Urinary bladder (tissue), 4 donors: ENCODE measurements around the gene RAD9A. TPM values are rescaled to one million over a fixed set of nuclear protein-coding genes. Genes with fewer than 3 reads are reported as not detected.
"Not testable (repeated sequence)": the region's sequence is repeated elsewhere in the genome, so short reads cannot be mapped to it uniquely, and the experiment has no call there.

Experiments used
- DNase-seq: peaks from one replicate; pipeline ENCODE4 v3.0.0-alpha.2; 2015; ENCODE audit errors: extremely low spot score
- H3K27ac ChIP-seq: one replicate; pipeline ENCODE4 v1.5.1; 2013; ENCODE audit warnings: low read depth, mild to moderate bottlenecking, moderate library complexity
- H3K36me3 ChIP-seq: one replicate; pipeline ENCODE4 v1.6.1; 2013; ENCODE audit warnings: mild to moderate bottlenecking, moderate library complexity; ENCODE audit not compliant: insufficient read depth
- H3K4me1 ChIP-seq: one replicate; pipeline ENCODE4 v1.6.1; 2013; ENCODE audit warnings: mild to moderate bottlenecking, moderate library complexity; ENCODE audit not compliant: insufficient read depth
- H3K4me3 ChIP-seq: one replicate; pipeline ENCODE4 v1.5.1; 2013; ENCODE audit warnings: low read depth, low read length
- WGBS: extraction: QIAGEN DNeasy Blood & Tissue Kit; methylation state at CpG from one replicate; pipeline ENCODE4 v1.1.7; 2013; 5-methylcytosine and 5-hydroxymethylcytosine counted together
- polyA plus RNA-seq: library from polyadenylated mRNA; stranded (reverse); fragments of 200-250 nt; gene quantifications from one replicate; pipeline ENCODE4 v1.2.3, GENCODE V29; 2013
- total RNA-seq: library from RNA; depleted of rRNA; stranded (reverse); fragments of >200 nt; gene quantifications from one replicate; pipeline ENCODE4 v1.2.3, GENCODE V29; 2014
- donor health status: healthy with polysubstance abuse.
- donor health status: healthy.

RAD9A gene
- total and polyA plus RNA-seq, 2 donors, result 7.5 to 16.9 TPM

DNA sequence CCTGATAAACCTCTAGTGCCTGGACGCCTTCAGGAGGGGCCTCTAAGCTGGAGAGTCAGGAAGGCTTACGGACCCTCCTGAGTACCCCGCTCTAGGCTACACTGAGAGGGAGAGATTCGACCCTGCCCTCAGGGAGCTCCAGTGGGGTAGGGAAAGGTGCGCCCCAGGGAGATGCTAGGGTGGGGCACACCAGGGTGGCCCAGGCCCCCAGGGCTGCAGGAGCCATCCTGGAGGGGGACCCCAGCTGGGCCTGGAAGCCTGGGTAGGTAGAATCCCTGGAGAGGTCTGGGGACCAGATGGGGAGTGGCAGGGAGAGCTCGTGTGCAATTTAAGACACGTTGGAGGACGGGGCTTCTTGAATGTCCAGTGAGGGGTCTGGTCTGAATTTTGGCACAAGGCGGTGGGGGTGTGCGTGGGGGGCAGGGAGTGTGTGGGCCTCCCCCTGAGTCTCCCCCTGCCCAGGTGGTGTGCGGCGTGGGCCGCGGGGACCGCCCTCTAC is 28.4 kb downstream of the RAD9A start:
- no peak for DNase-seq
- no peaks in the 10 kb centered on the region for H3K36me3 ChIP-seq
- peaks cover 2% of the 10 kb centered on the region for H3K4me1 ChIP-seq
- H3K4me3 ChIP-seq, result peak overlapping the region; percentile 51
- WGBS, result 35% methylated on average over 15 of the region's 15 CpGs
- H3K27ac ChIP-seq, result peak overlapping the region; percentile 91

DNA sequence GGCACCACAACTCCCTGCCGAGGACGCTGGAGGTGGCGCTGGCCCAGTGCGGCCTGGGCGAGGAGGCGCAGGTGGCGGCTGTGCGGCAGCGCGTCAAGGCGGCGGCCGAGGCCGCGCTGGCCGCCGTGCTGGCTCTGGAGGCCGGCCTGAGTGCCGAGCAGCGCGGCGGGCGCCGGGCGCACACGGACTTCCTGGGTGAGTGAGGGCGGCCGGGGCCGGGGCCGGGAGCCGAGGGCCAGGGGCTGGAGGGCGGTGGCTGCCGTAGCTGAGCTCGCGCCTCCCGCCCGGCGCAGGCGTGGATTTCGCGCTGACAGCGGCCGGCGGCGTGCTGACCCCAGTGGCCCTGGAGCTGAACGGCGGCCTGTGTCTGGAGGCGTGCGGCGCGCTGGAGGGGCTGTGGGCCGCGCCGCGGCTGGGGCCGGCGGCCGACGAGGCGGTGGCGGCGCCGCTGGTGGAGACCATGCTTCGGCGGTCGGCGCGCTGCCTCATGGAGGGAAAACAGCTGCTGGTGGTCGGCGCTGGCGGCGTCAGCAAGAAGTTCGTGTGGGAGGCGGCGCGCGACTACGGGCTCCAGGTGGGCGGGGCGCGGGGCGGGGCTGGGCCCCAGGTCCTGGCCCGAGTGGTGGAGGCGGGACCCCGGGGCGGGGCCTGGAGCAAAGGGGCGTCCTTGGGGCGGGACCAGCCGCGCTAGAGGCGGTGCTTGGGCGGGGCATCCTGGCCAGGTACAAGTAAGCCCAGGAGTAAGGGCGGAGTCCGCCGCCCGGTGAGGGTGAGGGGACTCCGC is 29.1 kb downstream of the RAD9A start:
- WGBS, result under 1% methylated on average over 97 of the region's 97 CpGs
- H3K36me3 ChIP-seq, result no peaks in the 10 kb centered on the region
- H3K4me3 ChIP-seq, result peak overlapping the region; percentile 51
- peak; percentile 81 for DNase-seq
- peaks cover 2% of the 10 kb centered on the region for H3K4me1 ChIP-seq
- H3K27ac ChIP-seq, result peak overlapping the region; percentile 91

DNA sequence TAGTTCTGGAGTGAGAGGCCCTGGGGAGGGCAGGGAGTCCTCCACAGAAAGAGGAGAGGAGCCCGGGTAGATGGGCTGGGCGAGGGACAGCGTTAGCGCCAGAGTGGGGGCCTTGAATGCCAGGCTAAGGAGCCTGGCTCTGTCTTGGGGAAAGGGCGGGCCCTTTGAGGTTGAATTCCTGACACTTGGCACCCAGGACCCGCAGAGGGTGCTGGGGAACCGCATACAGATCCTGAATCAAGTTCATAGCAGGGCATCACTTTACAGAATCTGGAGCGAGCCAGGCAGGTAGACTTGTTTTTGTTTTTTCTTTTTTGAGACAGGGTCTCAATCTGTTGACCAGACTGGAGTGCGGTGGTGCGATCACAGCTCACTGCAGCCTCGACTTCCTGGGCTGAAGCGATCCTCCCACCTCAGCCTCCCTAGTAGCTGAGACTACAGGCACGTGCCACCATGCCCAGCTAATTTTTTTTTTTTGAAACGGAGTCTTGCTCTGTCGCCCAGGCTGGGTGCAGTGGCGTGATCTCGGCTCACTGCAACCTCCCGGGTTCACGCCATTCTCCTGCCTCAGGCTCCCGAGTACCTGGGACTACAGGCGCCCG is 29.7 kb downstream of the RAD9A start:
- no peak for DNase-seq
- Histone ChIP-seq H3K4me1 (peaks cover 2% of the 10 kb centered on the region), H3K27ac (no peak overlapping the region), H3K4me3 (no peak overlapping the region), H3K36me3 (no peaks in the 10 kb centered on the region)
- 76% methylated on average over 22 of the region's 22 CpGs for WGBS

DNA sequence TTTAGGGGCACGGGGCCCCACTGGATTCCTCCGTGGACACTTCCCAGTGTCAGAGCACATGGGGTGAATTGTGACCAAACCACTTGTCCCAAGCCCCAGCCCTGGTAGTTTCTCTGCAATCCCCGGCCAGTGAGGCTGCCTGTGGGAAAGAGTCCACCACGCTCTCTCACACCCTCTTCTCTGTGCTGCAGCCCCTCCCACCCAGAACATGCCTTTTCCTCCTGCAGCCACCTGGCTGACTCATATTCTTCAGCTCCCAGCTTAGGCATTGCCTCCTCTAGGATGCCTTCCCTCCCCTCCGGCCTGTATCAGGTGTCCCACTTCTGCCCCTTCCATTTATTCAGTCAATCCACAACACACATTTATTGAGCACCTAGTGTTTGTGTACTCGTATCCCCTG is 31.1 kb downstream of the RAD9A start:
- 59% methylated on average over 6 of the region's 6 CpGs for WGBS
- no peak for DNase-seq
- H3K36me3 ChIP-seq, result no peaks in the 10 kb centered on the region
- H3K27ac ChIP-seq, result no peak overlapping the region
- no peak overlapping the region for H3K4me3 ChIP-seq
- H3K4me1 ChIP-seq, result peaks cover 2% of the 10 kb centered on the region

DNA sequence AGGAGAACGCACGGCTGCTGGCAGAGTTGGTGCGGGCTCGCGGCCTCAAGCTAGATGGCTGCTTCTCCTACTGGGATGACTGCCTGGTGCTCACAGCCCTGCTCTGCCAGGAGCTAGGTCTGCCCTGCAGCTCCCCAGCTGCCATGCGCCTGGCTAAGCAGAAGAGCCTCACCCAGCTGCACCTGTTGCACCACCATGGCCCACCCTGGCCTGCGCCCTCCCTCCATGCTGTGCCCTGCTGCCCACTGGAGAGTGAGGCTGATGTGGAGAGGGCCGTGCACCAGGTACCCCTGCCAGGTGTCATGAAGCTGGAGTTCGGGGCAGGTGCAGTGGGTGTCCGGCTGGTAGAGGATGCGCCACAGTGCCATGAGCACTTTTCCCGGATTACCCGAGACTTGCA is 31.7 kb downstream of the RAD9A start:
- H3K36me3 ChIP-seq, result no peaks in the 10 kb centered on the region
- no peak for DNase-seq
- no peak overlapping the region for H3K4me3 ChIP-seq
- H3K4me1 ChIP-seq, result peaks cover 2% of the 10 kb centered on the region
- 90% methylated on average over 13 of the region's 13 CpGs for WGBS
- no peak overlapping the region for H3K27ac ChIP-seq

DNA sequence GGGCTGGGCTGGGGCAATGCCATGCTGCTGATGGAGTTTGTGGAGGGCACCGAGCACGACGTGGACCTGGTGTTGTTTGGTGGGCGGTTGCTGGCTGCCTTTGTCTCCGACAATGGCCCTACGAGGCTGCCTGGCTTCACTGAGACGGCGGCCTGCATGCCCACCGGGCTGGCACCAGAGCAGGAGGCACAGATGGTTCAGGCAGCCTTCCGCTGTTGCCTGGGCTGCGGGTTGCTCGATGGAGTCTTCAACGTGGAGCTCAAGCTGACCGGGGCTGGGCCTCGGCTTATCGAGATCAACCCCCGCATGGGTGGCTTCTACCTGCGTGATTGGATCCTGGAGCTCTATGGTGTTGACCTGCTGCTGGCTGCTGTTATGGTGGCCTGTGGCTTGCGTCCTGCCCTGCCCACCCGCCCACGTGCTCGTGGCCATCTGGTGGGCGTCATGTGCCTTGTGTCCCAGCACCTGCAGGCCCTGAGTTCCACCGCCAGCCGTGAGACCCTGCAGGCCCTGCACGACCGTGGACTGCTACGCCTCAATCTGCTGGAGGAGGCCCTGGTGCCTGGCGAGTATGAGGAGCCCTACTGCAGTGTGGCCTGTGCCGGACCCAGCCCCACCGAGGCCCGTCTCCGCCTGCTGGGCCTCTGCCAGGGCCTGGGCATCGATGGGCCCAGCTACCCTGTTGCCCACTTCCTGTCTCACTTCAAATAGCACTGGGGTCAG is 32.3 kb downstream of the RAD9A start:
- no peak overlapping the region for H3K27ac ChIP-seq
- H3K36me3 ChIP-seq, result no peaks in the 10 kb centered on the region
- DNase-seq, result no peak
- H3K4me1 ChIP-seq, result peaks cover 2% of the 10 kb centered on the region
- H3K4me3 ChIP-seq, result no peak overlapping the region
- 83% methylated on average over 34 of the region's 34 CpGs for WGBS

DNA sequence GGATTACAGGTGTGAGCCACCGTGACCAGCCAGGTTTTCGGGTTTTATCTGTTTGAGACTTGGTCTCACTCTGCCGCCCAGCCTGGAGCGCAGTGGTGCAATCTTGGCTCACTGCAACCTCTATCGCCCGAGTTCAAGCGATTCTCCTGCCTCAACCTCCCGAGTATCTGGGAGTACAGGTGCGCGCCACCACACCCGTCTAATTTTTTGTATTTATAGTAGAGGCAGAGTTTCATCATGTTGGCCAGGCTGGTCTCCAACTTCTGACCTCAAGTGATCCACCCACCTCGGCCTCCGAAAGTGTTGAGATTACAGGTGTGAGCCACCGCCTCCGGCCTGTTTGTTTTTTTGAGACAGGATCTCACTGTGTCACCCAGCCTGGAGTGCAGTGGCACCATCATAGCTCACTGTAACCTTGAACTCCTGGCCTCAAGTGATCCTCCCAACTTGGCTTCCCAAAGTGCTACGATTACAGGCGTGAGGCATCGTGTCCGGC is 35.6 kb downstream of the RAD9A start:
- H3K4me1 ChIP-seq, H3K36me3 ChIP-seq, DNase-seq: not testable (repeated sequence)
- H3K4me3 ChIP-seq, result peak overlapping the region; percentile 74
- peak overlapping the region; percentile 28 for H3K27ac ChIP-seq
- WGBS, result 78% methylated on average over 19 of the region's 19 CpGs

DNA sequence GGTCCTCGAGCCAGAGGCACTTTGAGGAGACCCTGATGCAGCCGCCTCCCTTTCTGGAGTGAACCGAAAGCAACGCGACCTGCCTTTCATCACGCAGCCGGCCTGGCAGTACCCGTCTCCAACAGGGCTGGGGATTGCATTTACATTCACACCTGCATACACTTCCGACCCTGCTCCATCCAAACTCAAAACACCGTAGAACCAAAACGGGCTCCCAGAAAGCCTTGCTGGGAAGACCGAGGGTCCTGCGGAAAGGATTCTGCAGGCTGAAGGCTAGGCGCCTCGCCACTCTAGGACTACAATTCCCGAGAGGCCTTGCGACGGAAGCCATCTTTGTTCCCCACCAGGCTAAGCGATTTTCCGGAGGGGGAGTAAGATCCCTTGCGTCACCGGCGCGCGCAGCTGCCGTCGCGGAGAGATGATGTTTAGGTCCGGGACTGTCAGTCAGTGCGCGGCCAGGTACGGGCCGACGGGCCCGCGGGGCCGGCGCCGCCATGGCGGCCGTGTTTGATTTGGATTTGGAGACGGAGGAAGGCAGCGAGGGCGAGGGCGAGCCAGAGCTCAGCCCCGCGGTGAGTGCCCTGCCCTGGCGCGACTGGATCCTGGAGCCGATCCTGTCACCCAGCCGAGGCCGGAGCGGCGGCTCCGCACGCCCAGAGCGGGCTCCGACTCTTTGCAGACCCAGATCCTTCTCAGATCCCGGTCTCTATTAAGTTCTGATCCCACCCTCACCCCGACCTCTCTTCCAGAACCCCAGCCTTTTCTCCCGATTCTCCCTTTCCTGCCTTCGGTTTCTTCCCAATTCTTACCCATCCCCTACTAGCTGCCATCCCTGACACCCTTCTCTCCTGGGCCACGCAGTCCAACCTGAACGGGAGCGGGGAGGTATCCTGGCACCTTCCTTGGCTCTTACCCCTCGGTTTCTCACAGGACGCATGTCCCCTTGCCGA is 36.5 kb downstream of the RAD9A start, which contains the start of gene RPS6KB2:
Gene RPS6KB2, plus strand, starts transcription at position 443 of the 950 bp plus-strand sequence. Its CDS starts 52 bp downstream, at position 495.
- under 1% methylated on average over 68 of the region's 68 CpGs for WGBS
- Histone ChIP-seq H3K4me1 (no peaks in the 10 kb centered on the region), H3K27ac (peak within 1 kb of the TSS; percentile 82), H3K36me3 (peaks cover 2% of the 10 kb centered on the region), H3K4me3 (peak within 1 kb of the TSS; percentile 74)
- peak; percentile 96 for DNase-seq

DNA sequence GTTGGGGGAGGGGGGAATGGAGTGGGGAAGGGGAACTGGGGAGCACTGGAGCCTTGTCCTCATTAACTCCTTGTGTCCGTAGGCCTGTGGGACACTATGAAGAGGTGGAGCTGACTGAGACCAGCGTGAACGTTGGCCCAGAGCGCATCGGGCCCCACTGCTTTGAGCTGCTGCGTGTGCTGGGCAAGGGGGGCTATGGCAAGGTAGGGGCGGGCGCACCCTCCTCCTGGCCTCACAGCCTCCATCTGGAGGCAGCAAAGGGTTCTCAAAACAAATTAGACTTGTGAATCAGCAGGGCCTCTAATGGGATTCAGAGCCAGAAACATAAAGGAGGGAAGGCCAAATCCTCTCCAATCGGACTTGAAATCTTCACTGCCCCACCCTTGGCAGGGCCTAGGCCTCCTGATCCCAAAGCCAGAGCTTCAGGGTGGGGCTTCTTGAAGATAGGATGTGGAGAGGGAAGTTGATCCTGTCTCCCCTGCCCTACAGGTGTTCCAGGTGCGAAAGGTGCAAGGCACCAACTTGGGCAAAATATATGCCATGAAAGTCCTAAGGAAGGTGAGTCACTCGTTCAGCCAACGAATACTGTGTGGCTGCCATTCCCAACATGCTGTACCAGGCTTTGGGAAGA is 37.4 kb downstream of the RAD9A start:
- DNase-seq, result no peak
- H3K4me1 ChIP-seq, result no peaks in the 10 kb centered on the region
- WGBS, result 48% methylated on average over 12 of the region's 12 CpGs
- peaks cover 2% of the 10 kb centered on the region for H3K36me3 ChIP-seq
- H3K27ac ChIP-seq, result no peak overlapping the region
- peak overlapping the region; percentile 74 for H3K4me3 ChIP-seq

DNA sequence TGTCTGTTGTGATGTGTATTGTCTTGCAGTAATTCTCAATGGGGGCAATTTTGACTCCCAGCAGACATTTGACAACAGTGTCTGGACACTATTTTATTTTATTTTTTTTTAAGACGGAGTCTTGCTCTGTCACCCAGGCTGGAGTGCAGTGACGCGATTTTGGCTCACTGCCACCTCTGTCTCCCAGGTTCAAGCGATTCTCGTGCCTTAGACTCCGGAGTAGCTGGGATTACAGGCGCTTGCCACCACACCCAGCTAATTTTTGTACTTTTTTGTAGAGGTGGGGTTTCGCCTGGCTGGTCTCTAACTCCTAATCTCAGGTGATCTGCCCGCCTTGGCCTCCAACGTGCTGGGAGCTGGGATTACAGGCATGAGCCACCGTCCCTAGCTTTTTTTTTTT is 37.9 kb downstream of the RAD9A start:
- DNase-seq, result no peak
- WGBS, result 82% methylated on average over 11 of the region's 11 CpGs
- Histone ChIP-seq H3K4me1 (no peaks in the 10 kb centered on the region), H3K4me3 (no peak overlapping the region), H3K36me3 (peaks cover 2% of the 10 kb centered on the region), H3K27ac (no peak overlapping the region)

DNA sequence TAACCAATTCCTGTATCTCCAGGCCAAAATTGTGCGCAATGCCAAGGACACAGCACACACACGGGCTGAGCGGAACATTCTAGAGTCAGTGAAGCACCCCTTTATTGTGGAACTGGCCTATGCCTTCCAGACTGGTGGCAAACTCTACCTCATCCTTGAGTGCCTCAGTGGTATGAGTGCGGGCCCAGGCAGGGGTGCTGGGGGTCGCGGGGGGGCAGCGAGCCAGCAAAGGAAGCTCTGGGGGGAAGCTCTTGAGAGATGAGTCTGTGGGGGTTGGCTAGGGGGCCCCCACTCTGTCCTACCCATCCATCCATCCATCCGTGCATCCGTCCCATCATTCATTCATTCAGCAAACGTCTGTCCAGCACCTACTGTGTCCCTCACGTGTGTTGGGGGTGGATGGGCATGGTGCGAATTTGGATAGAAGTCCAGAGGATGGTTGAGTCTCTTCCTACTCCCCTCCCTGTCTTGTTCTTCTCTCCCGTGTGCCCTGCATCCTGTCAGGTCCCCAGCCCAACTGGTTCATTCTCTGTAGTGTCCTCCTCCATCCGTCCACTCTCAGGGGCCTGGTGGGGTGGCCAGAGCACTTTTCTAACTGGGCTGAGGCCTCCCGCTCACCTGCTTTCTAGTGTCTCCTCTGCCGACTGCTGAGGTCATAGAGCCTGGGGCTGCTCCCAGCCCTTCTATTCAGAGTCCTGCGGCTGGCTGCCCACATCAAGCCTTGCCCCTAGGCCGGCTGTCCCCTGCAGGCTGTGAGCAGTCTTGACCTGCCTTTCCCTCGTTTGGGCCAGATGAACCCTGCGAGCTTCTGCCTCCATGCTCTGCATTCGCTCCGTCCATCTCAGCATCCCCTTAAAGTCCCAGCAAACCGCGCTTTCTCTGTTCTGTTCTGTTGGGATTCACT is 39.8 kb downstream of the RAD9A start:
- Histone ChIP-seq H3K4me1 (no peaks in the 10 kb centered on the region), H3K36me3 (peaks cover 2% of the 10 kb centered on the region), H3K27ac (no peak overlapping the region), H3K4me3 (no peak overlapping the region)
- 90% methylated on average over 24 of the region's 24 CpGs for WGBS
- DNase-seq, result no peak
